Pancreas (tissue), 10 donors: Measurements from ENCODE around the gene PIP5K1B. TPM values are rescaled to one million over a fixed set of nuclear protein-coding genes. Genes with fewer than 3 reads are reported as not detected.

Experiments used
- ATAC-seq, 4 donors: fragments of 200-7000 bp; cut with Tn5 transposase; one replicate each; pipeline versions ENCODE4 v1.8.0 to v1.9.1; 2020; ENCODE audit warnings: mild to moderate bottlenecking in 4 of 4, moderate library complexity in 4 of 4
- DNase-seq, 6 donors: peaks; one replicate each; pipeline ENCODE4 v3.0.0-alpha.2; 2020
- FAIRE-seq: peaks from 2 replicates; lab custom pipeline; 2012; peaks lifted over from hg19 to GRCh38; lab: Jason Lieb, UNC
- H3K27ac ChIP-seq, 4 donors: fragments of 200-600 bp; sonication (generic); 1 replicate in 3 of 4; 2 replicates in 1 of 4; pipeline versions ENCODE4 v1.5.0 to v1.8.0; 2020
- H3K27me3 ChIP-seq, 4 donors: fragments of 200-600 bp; one replicate each; pipeline ENCODE4 v1.8.0; 2021
- H3K36me3 ChIP-seq, 3 donors: fragments of 200-600 bp; sonication (generic) in 1 of 3; one replicate each; pipeline versions ENCODE4 v1.5.0 to v1.8.0; 2020 to 2021
- H3K4me1 ChIP-seq, 3 donors: fragments of 200-600 bp; one replicate each; pipeline ENCODE4 v1.8.0; 2021
- H3K4me3 ChIP-seq, 4 donors: fragments of 200-600 bp; sonication (generic) in 2 of 4; one replicate each; pipeline versions ENCODE4 v1.5.0 to v1.8.0; 2020 to 2021
- H3K9me3 ChIP-seq, 4 donors: fragments of 200-600 bp; one replicate each; pipeline ENCODE4 v1.8.0; 2021
- WGBS, 2 donors: extraction: QIAGEN DNeasy Blood & Tissue Kit; methylation state at CpG; one replicate each; pipeline ENCODE4 v1.1.7; 2013; 5-methylcytosine and 5-hydroxymethylcytosine counted together
- intact Hi-C, 3 donors: fragments of 100-400 bp; cut with DNase I; formaldehyde crosslinking; loops; one replicate each; pipeline versions ENCODE4 v1.11.1 to v1.14.2; 2022
- polyA plus RNA-seq, 2 donors: library from polyadenylated mRNA; stranded (reverse); fragments of 200-250 nt; gene quantifications; one replicate each; pipeline ENCODE4 v1.2.3, GENCODE V29; 2013
- total RNA-seq, 6 donors: library from RNA; stranded (reverse); fragmentation: NEBNext Ultra II Directional in 4 of 6; extraction: Animal tissue kit (Norgen Biotek cat#: 25700) in 4 of 6; gene quantifications; one replicate each; pipeline versions ENCODE4 v1.2.1 to v1.2.4, GENCODE V29; 2021 to 2023
- TF ChIP-seq, protein P1 (sequence below), 4 donors: fragments of 200-600 bp; sonication (generic) in 3 of 4; IDR thresholded peaks; one replicate each; pipeline versions ENCODE4 v1.5.0 to v1.8.0; 2021; ENCODE audit warnings: antibody characterized with exemption in 4 of 4
- donor health status: healthy with polysubstance abuse.
- donor health status: DM: no; HTN: no; CAD: no; lungs with moderate emphysema.
- donor health status: DM: no; HTN: no; CAD: no.
- donor health status: control.
- donor health status: control.
- donor health status: Bipolar disorder and iron deficiency.
- donor health status: DM: yes; HTN: yes; CAD: no.
- donor health status: DM: no; HTN: no; CAD: no.
- donor health status: DM: no; HTN: no; CAD: no.
- donor health status: DM: yes; HTN: yes; CAD: no.

Gene PIP5K1B
- total and polyA plus RNA-seq, 8 donors, result 1.3 to 6.9 (median 6.2) TPM

DNA sequence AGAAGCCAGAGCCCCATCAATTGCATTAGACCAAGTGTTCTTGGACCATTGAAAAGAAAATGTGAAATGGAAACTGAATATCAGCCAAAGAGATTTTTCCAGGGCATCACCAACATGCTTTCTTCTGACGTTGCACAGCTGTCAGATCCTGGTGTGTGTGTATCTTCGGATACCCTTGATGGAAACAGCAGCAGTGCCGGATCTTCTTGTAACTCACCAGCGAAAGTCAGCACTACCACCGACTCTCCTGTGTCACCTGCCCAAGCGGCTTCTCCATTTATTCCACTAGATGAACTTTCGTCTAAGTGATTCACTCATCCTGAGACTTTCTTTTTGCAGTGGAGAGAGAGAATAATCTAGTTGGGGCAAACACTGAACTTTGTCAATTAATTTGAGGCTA is 75.7 kb downstream of the PIP5K1B start:
- ATAC-seq (peak in 3 of 4 donors; percentile 5 to 26 (median 23)), DNase-seq (no peak), FAIRE-seq (no peak)
- TF ChIP-seq, protein P1, sequence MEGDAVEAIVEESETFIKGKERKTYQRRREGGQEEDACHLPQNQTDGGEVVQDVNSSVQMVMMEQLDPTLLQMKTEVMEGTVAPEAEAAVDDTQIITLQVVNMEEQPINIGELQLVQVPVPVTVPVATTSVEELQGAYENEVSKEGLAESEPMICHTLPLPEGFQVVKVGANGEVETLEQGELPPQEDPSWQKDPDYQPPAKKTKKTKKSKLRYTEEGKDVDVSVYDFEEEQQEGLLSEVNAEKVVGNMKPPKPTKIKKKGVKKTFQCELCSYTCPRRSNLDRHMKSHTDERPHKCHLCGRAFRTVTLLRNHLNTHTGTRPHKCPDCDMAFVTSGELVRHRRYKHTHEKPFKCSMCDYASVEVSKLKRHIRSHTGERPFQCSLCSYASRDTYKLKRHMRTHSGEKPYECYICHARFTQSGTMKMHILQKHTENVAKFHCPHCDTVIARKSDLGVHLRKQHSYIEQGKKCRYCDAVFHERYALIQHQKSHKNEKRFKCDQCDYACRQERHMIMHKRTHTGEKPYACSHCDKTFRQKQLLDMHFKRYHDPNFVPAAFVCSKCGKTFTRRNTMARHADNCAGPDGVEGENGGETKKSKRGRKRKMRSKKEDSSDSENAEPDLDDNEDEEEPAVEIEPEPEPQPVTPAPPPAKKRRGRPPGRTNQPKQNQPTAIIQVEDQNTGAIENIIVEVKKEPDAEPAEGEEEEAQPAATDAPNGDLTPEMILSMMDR (IDR thresholded peaks at IDR 0.05), result no peak
- no peaks in the 10 kb centered on the region for H3K27me3 ChIP-seq
- peak overlapping the region; percentile 54 to 93 (median 79) for H3K4me3 ChIP-seq
- intact Hi-C loops, result loop anchor here in 1 of 3 donors (10.0 kb wide), 1 partner anchor 214 kb away; no protein-coding TSS in a partner anchor
- H3K36me3 ChIP-seq, result no peaks in the 10 kb centered on the region
- H3K27ac ChIP-seq, result peak overlapping the region in 3 of 4 donors; percentile 86 to 94 (median 93)
- no peaks in the 10 kb centered on the region for H3K9me3 ChIP-seq
- whole genome bisulfite sequencing, 2 donors, result 3 to 8% methylated on average over 7 of the region's 7 CpGs
- H3K4me1 ChIP-seq, result peaks cover 26 to 48% (median 33%) of the 10 kb centered on the region in 3 donors

DNA sequence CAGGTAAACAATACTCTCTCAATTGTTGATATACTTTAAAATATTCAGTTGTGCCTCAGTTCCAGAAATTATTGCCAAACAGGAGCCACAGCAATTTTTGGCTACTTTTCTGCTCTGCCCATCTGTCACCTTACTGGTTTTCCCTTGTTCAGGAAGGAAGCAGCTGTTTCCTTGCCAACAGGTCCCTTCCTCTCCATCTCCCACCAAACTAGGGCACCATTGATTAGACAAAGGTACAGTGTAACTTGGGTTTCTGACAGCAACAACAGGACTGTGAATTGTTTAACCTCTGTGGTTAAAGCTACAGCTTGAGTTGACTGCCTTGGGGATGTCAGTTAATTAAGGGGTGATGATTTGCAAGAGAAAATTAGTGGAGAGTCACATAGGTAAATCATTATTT is 76.9 kb downstream of the PIP5K1B start:
- no peak overlapping the region for H3K27ac ChIP-seq

DNA sequence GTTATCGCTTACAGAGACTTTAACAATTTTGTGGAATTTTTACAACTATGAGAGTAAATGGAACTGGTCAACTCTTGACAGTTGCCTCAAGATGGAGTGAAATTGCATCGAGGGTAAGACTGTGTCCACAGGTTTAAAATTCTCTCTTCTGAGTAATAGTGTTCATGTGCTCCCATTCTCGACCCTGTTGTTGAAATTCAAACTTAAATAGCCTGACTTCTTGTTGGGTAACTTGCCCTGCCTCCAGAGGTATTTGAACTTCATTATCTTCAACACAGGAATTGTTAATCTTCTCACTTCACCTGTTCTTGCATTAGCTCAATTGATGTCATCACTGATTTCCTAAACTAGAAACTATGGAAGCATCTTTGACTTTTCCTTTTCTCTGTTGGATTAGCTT is 77.5 kb downstream of the PIP5K1B start:
- H3K4me1 ChIP-seq, result peaks cover 26 to 48% (median 33%) of the 10 kb centered on the region in 3 donors
- peak overlapping the region in 2 of 4 donors; percentile 15 to 93 for H3K4me3 ChIP-seq
- no peak overlapping the region for H3K27ac ChIP-seq
- H3K9me3 ChIP-seq, result no peaks in the 10 kb centered on the region
- intact Hi-C loops, result loop anchor here in 1 of 3 donors (10.0 kb wide), 1 partner anchor 212 kb away; no protein-coding TSS in a partner anchor
- no peaks in the 10 kb centered on the region for H3K36me3 ChIP-seq
- TF ChIP-seq, protein P1 (IDR thresholded peaks at IDR 0.05), result no peak
- no peaks in the 10 kb centered on the region for H3K27me3 ChIP-seq
- no peak for FAIRE-seq
- WGBS, 2 donors, result 64 to 73% methylated on average over 3 of the region's 3 CpGs
- DNase-seq, result no peak
- ATAC-seq, result no peak

More for the DNA sequence above, 76.9 kb downstream of the PIP5K1B start:
- no peaks in the 10 kb centered on the region for H3K27me3 ChIP-seq
- FAIRE-seq (no peak), ATAC-seq (no peak), DNase-seq (no peak)
- H3K36me3 ChIP-seq, result no peaks in the 10 kb centered on the region
- peaks cover 26 to 48% (median 33%) of the 10 kb centered on the region in 3 donors for H3K4me1 ChIP-seq
- TF ChIP-seq, protein P1 (IDR thresholded peaks at IDR 0.05), result no peak
- no peaks in the 10 kb centered on the region for H3K9me3 ChIP-seq
- intact Hi-C loops, result loop anchor here in 1 of 3 donors (10.0 kb wide), 1 partner anchor 213 kb away; no protein-coding TSS in a partner anchor
- peak overlapping the region in 3 of 4 donors; percentile 9 to 93 (median 78) for H3K4me3 ChIP-seq

DNA sequence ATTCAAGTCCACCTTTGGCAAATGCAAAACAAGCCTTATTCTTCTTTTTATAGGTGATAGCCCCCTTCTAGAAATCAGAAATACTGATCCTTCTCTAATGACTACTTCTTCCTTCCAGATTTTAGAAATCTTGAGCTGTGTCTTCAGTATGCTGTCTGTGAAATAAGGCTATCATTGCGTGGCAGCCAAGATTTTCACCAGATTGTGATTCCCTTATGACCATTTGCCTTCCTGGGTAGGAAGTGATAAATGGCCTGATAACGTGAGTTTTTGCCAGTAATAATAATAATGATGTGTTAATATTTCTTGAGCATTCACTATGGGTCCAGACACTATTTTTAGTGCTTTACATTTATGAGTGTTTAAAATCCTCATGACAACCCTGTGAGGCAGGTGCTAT is 80.9 kb downstream of the PIP5K1B start:
- H3K36me3 ChIP-seq, result no peaks in the 10 kb centered on the region
- H3K9me3 ChIP-seq, result no peaks in the 10 kb centered on the region
- no peaks in the 10 kb centered on the region for H3K27me3 ChIP-seq
- no peak overlapping the region for H3K4me3 ChIP-seq
- intact Hi-C loops, result loop anchor here in 1 of 3 donors (10.0 kb wide), 1 partner anchor 209 kb away; no protein-coding TSS in a partner anchor
- FAIRE-seq, result no peak
- WGBS, 2 donors, result 67 to 77% methylated on average over 2 of the region's 2 CpGs
- ATAC-seq, result no peak
- no peak overlapping the region for H3K27ac ChIP-seq
- H3K4me1 ChIP-seq, result peaks cover 19 to 38% (median 28%) of the 10 kb centered on the region in 3 donors
- TF ChIP-seq, protein P1 (IDR thresholded peaks at IDR 0.05), result no peak
- no peak for DNase-seq

DNA sequence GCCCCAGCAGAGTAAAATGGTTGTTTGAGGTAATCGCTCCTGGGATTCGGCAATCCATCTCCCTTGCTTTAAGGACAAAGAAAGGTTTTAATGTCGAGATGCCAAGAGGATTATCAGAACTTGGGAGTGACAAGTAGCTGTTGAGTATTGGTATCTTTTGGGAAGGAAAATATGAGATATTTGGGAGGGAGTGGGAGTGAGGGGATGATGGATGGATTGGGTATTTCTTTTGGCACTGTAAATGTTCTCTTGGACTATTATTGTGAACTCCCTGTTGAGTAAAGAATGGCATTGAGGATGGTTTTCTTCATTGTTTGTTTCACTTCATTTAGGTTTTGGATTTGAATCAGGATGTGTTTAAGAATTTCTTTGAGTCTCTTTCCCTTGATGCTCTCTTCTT is 86.1 kb downstream of the PIP5K1B start:
- H3K36me3 ChIP-seq, result no peaks in the 10 kb centered on the region
- no peak for ATAC-seq
- WGBS, 2 donors, result 94 to 98% methylated on average over 3 of the region's 3 CpGs
- intact Hi-C loops, result no loop called here
- DNase-seq, result no peak
- TF ChIP-seq, protein P1 (IDR thresholded peaks at IDR 0.05), result no peak
- no peak overlapping the region for H3K27ac ChIP-seq
- peaks cover 4 to 14% (median 4%) of the 10 kb centered on the region in 3 donors for H3K4me1 ChIP-seq
- H3K27me3 ChIP-seq, result no peaks in the 10 kb centered on the region
- no peak for FAIRE-seq
- H3K4me3 ChIP-seq, result no peak overlapping the region
- no peaks in the 10 kb centered on the region for H3K9me3 ChIP-seq
